Posterior cingulate gyrus (tissue), 11 donors: ENCODE data around the gene GSTA4.

Source experiments
- DNase-seq, 10 donors: peaks; one replicate each; pipeline versions ENCODE4 v3.0.0 to v3.0.0-alpha.2; 2020 to 2021; ENCODE audit warnings: mixed read lengths in 3 of 10
- intact Hi-C: fragments of 100-400 bp; cut with DNase I; formaldehyde crosslinking; loops from one replicate; pipeline ENCODE4 v1.15.1; 2023

The GSTA4 gene

DNA sequence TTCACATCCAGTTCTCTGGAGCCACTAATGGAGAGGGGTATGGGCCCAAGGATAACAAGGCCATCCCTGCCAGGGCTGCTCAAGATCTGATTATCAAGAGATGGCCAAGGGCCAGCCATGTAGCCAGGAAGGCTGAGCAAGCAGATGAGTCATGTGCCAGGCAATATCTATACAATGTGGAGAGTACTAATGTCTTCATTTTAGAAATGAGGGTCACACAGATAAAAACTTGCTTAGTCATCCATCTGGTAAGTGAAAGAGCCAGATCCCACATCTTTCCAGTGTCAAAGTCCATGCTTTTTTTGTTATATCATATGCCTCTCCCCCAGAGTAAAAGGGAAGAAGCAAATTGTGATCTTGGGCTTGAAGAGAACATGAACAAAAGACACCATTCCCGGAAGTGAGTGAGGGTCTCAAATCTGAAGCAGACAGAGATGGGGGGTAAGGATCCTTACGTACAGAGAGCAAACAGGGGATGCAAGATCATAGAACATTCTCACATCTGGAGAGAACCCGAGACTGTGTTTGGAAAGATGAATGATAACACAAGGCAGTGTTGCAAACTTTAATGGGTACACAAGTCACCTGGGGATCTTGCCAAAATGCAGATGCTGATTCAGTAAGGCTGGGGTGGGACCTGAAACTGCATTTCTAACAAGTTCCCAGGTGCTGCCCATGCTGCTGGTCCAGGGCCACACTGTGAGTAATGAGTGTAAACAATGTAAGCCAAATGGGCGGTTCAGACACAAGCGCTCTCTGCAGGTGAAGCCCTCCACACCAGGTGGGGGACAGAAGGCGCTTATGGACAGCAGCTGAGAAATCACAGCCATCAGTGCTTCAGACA is 65.5 kb downstream of the GSTA4 start:
- DNase-seq = no peak

More for the DNA sequence above, 65.5 kb downstream of the GSTA4 start:
- intact Hi-C loops = no loop called here
